Measurements from ENCODE around the gene BST2. TPM values are rescaled to one million over a fixed set of nuclear protein-coding genes. Genes with fewer than 3 reads are reported as not detected.

The BST2 gene
- total RNA-seq, 1 experiment from 2014 or later = 24.8 TPM

DNA sequence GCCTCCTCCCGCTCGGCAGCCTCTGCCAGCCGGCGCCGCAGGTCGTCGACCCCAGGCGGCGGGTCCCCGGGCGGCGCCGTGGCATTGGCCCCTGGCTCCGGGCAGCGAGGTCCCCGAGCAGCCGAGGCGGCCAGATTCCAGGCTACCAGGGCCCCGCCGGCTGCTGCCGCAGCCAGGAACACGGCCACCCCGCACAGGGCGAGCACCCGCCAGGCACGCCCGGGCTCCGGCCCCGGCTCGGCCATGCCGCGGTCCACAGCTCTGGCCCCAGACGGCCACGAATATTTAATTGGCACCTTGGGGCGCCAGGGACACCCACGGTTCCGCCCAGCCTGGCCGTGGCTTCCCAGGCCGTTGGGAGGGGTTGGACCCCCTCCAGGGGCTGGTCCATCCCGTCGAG, 11.5 kb downstream of the BST2 start, which contains the start of gene CCDC194:
CCDC194 (minus strand) TSS at position 283 of the 400 bp plus-strand sequence; CDS start at position 245, 38 bp downstream.
- ChIA-PET CTCF (interaction anchor here (0.6 to 3.6 kb wide), 5 partner anchors 8 to 128 kb away, joined by 3 to 32 read pairs (median 3); no protein-coding TSS in a partner anchor), POLR2A (no interaction called here)
- no peaks in the 10 kb centered on the region for H3K27me3 Mint-ChIP-seq (ENCODE audit: insufficient read depth, unreplicated experiment)
- BruUV-seq (replicated peaks) = no TSS peak
- no peaks in the 10 kb centered on the region for H3K36me3 Mint-ChIP-seq (ENCODE audit: insufficient read depth, unreplicated experiment)
- DNase-seq (ENCODE audit: unreplicated experiment) = no peak
- H3K9me3 Mint-ChIP-seq (ENCODE audit: unreplicated experiment) = no peaks in the 10 kb centered on the region
- H3K4me1 Mint-ChIP-seq (ENCODE audit: insufficient read depth, unreplicated experiment) = peaks cover 10% of the 10 kb centered on the region
- intact Hi-C loops (cut with micrococcal nuclease) = loop anchor here (10.0 kb wide), 1 partner anchor 461 kb away; the partner anchor contains the start of gene RPL18A
- H3K27ac Mint-ChIP-seq (ENCODE audit: low read depth, unreplicated experiment) = peak within 1 kb of the TSS; percentile 54
- peak within 1 kb of the TSS; percentile 57 for H3K4me3 Mint-ChIP-seq (ENCODE audit: unreplicated experiment)
- TF ChIP-seq, protein P1, sequence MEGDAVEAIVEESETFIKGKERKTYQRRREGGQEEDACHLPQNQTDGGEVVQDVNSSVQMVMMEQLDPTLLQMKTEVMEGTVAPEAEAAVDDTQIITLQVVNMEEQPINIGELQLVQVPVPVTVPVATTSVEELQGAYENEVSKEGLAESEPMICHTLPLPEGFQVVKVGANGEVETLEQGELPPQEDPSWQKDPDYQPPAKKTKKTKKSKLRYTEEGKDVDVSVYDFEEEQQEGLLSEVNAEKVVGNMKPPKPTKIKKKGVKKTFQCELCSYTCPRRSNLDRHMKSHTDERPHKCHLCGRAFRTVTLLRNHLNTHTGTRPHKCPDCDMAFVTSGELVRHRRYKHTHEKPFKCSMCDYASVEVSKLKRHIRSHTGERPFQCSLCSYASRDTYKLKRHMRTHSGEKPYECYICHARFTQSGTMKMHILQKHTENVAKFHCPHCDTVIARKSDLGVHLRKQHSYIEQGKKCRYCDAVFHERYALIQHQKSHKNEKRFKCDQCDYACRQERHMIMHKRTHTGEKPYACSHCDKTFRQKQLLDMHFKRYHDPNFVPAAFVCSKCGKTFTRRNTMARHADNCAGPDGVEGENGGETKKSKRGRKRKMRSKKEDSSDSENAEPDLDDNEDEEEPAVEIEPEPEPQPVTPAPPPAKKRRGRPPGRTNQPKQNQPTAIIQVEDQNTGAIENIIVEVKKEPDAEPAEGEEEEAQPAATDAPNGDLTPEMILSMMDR (IDR thresholded peaks at IDR 0.05; ENCODE audit: unreplicated experiment) = no peak

DNA sequence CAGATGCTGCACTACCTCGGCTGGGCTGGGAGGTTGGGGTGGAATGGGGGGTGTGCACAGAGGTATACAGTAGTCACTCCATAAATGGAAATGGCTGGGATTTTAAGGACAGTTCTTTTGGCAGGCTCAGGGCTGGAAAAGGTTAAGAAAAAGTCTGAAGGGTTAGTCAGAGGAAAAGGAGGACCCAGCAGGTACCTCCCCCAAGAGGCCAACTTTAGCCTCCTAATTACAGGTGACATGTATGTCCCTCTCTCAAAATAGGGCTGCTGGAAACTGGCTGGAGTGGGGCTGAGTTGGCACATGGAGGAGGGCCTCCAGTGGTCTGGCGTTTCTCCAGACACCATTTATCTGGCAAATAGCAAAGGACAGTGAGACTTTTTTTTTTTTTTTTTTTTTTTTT, 12.4 kb downstream of the BST2 start:
- Mint-ChIP-seq H3K27me3 (ENCODE audit: insufficient read depth, unreplicated experiment) (no peaks in the 10 kb centered on the region), H3K4me3 (ENCODE audit: unreplicated experiment) (no peak overlapping the region), H3K9me3 (ENCODE audit: unreplicated experiment) (no peaks in the 10 kb centered on the region), H3K4me1 (ENCODE audit: insufficient read depth, unreplicated experiment) (peaks cover 10% of the 10 kb centered on the region), H3K27ac (ENCODE audit: low read depth, unreplicated experiment) (no peak overlapping the region), H3K36me3 (ENCODE audit: insufficient read depth, unreplicated experiment) (no peaks in the 10 kb centered on the region)
- CTCF ChIA-PET = interaction anchor here (2.1 to 3.6 kb wide), 2 partner anchors 73 to 109 kb away, joined by 6 to 32 read pairs; no protein-coding TSS in a partner anchor
- TF ChIP-seq, protein P1 (IDR thresholded peaks at IDR 0.05; ENCODE audit: unreplicated experiment) = no peak
- peak; percentile 48 for DNase-seq (ENCODE audit: unreplicated experiment)
- POLR2A ChIA-PET = no interaction called here
- intact Hi-C loops (cut with micrococcal nuclease) = loop anchor here (10.0 kb wide), 1 partner anchor 462 kb away; the partner anchor contains the start of gene RPL18A
- no TSS peak for BruUV-seq (replicated peaks)

DNA sequence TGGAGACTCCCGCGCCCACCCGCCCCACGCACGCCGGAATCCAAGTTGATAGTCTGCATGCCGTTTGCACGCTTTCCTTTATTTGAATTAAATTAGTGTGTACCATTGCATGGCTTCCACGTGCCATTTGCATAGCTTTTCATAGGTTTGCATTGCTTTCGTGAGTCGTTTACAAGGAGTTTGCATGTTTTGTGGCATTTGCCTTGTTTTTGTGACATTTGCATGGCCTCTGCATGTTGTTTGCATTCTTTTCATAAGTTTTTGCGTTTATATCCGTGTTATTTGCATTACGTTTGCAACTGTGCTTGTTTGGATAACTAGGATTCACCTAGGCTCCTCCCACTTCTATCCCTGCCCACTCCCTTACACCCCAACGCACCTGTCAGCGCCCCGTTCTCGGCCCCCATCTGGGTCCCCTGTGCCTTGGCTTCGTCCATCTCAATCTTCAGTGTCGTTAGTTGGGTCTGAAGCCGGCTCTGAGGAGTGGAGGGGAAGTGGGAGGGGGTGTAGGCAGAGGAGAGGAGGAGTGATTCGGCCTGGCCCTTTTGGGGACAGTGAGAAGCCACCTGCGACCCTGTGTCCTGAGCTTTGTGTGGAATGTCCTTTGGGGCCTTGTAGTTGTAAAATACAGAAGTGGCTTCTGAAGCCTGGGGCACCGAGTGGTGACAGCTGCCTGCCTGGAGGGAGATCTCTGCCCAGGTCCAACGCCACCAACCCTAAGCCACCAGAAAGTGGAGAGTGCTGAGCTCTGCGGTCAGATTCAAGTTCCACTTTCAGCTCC, 13.9 kb downstream of the BST2 start:
- no peak overlapping the region for H3K27ac Mint-ChIP-seq (ENCODE audit: low read depth, unreplicated experiment)
- H3K9me3 Mint-ChIP-seq (ENCODE audit: unreplicated experiment) = no peaks in the 10 kb centered on the region
- no peaks in the 10 kb centered on the region for H3K27me3 Mint-ChIP-seq (ENCODE audit: insufficient read depth, unreplicated experiment)
- no TSS peak for BruUV-seq (replicated peaks)
- CTCF ChIA-PET = interaction anchor here (0.5 to 2.1 kb wide), 15 partner anchors 17 to 491 kb away, joined by 3 to 6 read pairs (median 3); partner anchors contain the start of gene MVB12A
- no peak for DNase-seq (ENCODE audit: unreplicated experiment)
- peak overlapping the region; percentile 77 for H3K4me3 Mint-ChIP-seq (ENCODE audit: unreplicated experiment)
- no peaks in the 10 kb centered on the region for H3K36me3 Mint-ChIP-seq (ENCODE audit: insufficient read depth, unreplicated experiment)
- intact Hi-C loops (cut with micrococcal nuclease) = loop anchor here (2.0 to 10.0 kb wide), 2 partner anchors 99 to 463 kb away; partner anchors contain the start of gene RPL18A
- POLR2A ChIA-PET = interaction anchor here (0.5 kb wide), 1 partner anchor 54 kb away, joined by 3 read pairs; no protein-coding TSS in a partner anchor
- peaks cover 10% of the 10 kb centered on the region for H3K4me1 Mint-ChIP-seq (ENCODE audit: insufficient read depth, unreplicated experiment)
- TF ChIP-seq, protein P1 (IDR thresholded peaks at IDR 0.05; ENCODE audit: unreplicated experiment) = no peak

All from MCF 10A (cell line).